ENCODE data around the gene PDE6H.

The PDE6H gene

DNA sequence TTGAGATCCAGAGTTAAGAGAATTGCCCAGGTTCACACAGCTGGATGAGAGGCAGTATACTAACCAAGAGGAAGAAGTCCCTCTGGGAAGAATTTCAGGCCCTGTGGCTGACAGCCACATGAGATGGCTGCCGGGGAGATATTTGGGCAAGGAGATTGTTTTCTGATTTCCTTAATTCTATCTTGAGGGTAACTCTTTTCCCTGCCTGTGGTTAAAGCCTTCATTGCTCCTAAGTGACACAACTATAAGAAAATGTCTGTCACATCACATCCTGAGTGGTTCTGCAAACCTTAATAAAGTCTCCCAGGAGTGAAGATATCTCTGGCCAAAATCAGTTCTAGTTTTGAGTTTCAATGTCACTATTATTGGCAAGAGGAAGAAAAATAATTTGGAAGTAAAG is 21.0 kb upstream of the PDE6H start:
- DNase-seq (ENCODE audit: low read depth, low spot score), result no peak

DNA sequence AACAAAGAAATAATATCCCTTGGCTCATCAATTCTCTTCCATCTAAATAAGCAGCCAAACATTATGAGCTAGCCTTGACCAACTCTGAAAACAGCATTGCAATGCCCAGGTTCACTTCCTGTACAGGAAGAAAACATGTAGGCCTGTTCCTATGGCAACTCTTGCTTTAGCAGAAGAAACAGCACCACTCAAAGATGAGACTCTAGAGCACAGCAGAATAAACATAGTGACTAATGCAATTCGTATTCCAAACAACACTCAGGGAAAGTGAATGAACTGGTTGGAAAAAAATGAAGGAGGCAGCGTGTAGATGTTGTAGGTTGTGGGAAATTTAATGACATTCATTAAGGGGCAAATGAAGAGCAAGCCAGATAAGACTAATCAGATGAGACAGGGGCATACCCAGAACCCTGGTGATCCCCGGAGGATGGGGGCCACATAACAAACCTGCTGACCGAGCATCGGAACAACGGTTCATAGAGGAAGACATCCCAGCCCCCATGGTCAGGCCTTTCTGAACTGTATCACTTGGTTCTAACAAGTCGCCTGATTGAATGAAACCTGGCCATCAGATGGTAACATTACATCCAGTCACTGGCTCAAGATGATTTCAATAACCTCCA is 20.4 kb upstream of the PDE6H start:
- DNase-seq (ENCODE audit: low read depth, low spot score), result peak; percentile 72

DNA sequence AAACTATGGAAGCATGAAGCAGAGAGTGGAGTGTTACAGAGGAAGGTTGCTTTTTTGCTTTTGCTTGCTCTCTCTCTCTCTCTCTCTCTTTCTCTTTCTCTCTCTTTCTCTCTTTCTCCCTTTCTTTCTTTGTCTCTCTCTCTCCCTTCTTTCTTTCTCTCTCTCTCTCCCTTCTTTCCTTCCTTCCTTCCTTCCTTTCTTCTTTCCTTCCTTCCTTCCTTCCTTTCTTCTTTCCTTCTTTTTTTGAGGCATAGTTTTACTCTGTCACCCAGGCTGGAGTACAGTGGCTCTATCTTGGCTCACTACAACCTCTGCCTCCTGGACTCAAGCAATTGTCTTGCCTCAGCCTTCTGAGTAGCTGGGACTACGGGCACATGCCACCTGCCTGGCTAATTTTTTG is 19.1 kb upstream of the PDE6H start:
- DNase-seq (ENCODE audit: low read depth, low spot score), result no peak

- DNase-seq (ENCODE audit: low read depth, low spot score), result no peak
These were observed 18.6 kb upstream of the PDE6H start for GRCh38 chr12:14954269-14954668.

- DNase-seq (ENCODE audit: low read depth, low spot score), result no peak
These were observed 16.6 kb upstream of the PDE6H start for GRCh38 chr12:14956024-14956891.

- DNase-seq (ENCODE audit: low read depth, low spot score), result no peak
These were observed 15.9 kb upstream of the PDE6H start for GRCh38 chr12:14956905-14957304.

DNA sequence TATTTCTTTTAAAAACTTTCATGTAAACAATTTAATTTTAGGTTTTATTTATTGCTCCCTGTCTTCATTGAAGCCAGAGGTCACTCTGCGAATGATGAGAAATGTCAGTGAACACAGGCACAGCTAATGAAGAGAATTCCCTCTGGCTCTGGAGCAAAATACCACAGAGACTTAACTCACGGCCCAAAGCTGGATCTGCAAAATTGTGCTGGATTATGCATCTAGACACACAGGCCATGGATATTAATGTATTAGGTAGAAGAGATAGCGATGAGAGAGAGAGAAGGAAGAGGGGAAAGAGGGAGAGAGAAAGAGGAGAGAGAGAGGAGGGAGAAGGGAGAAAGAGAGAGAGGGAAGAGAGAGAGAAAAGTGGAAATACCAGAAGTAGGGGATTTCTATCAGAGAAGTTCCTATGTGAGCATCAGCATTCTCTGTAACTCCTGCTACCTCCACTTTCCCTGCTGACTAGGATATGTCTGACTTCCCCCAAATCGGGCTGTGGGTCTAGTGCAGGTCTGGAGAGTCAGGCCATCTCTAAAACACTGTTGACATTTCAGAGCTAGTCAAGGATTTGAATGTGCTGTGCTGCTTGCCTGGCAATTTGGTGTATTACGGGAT is 15.2 kb upstream of the PDE6H start:
- DNase-seq (ENCODE audit: low read depth, low spot score), result no peak

DNA sequence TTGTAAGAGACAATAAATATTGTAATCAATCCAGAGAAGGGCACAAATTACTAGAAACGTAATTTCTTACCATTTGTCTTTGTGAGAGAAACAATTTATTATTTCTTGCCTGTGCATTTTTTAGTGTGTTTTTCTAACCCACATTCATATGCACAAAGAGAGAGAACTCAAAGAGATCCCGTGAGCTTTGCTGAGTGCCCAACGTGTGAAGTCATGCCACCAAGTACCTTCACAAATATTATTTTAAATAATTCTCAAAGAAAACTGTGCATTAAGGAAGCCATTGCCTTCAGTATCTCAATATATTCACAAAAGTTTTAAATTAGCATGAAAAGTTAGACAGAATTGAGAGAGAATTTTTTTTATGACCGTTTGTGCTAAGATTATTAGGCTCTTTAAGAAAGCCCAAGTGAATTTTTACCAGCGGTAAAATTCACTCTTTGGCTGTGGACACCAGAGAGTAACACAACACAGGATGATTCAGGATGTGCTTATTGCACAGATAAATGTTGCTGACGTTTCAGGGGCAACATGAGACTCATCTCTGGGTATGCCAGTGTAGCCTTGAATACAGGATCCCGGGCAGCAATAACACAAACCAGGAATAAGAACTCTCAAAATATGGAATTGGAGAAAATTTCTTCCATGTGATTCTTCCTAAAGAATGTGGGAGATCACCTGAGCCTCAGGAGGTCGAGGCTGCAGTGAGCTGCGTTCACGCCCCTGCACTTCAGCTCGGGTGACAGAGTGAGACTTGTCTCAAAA is 14.3 kb upstream of the PDE6H start:
- no peak for DNase-seq (ENCODE audit: low read depth, low spot score)

DNA sequence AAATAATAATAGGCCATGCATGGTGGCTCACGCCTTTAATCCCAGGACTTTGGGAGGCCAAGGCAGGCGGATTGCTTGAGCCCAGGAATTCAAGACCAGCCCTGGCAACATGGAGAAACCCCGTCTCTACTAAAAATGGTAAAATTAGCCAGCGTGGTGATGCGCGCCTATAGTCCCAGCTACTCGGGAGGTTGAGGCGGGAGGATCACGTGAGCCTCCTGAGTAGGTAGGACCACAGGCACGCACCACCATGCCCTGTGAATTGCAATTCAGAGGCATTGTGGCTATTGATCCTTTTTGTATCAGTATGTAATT is 13.8 kb upstream of the PDE6H start:
- DNase-seq (ENCODE audit: low read depth, low spot score), result no peak

- DNase-seq (ENCODE audit: low read depth, low spot score), result no peak
These were observed 13.4 kb upstream of the PDE6H start for GRCh38 chr12:14959463-14959862.

DNA sequence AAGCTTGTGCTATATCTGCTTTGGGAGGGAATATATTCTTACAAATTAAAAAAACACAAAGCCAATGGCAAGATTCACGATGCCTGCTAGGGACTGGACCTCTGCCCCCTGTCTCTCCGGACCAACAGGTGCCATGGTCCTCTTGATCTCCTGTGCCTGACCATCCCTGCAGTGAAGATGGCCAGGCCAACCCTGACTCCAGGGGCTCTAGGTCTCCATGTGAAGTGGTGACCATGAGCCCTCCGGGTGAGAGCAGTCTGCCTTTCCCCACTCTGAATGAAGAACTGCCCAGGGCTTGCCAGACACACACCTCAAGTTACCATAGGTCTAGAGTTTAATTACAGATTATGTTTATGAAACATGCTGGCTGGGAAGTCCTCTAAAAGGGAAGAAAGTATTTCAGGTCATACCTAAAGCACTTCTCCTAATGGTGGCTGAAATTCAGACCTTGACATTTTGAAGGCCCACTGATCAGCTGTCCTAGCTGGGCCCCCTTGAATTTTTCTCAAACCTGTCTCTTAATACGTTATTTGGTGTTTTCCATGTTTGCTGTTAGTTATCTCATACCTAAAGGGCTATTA is 12.8 kb upstream of the PDE6H start:
- no peak for DNase-seq (ENCODE audit: low read depth, low spot score)

GRCh38 chr12:14960548-14961465 is 12.0 kb upstream of the PDE6H start:
- DNase-seq (ENCODE audit: low read depth, low spot score), result no peak

DNA sequence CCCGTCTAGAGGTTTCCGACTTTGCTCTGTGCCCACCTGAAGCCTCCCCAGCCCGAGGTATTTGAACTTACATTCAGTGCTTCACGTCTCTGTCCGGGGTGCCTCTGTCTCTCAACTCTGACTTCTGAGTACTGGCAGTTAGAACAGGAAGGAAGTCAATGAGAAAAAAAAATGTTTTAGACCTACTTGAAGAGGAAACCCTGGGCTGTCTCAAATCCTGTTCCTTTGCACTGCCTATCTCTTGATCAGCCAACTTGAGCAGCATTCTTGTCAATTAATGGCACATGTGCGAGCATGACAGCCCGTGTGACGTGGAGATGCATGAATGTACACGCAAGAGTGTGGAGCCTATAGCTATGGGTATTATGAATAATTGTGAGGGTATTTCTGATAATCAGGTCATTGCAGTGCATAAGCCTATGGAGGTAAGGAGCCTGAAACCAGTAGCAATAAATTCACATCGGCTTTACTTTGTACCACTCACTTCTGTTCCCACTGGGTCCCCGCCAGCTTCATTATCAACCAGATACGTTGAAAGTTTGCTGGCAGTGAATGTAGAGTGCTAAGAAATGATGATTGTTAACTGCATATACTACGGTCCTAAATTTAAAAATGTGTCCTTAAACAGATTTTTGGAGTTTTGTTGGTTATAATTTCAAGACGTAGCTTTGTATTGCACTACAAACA is 11.2 kb upstream of the PDE6H start, which contains the start of gene ARHGDIB:
Gene ARHGDIB (minus strand): TSS at position 136 of the 687 bp plus-strand sequence. CDS start 10,889 bp downstream, outside the sequence.
- DNase-seq (ENCODE audit: low read depth, low spot score), result no peak

DNA sequence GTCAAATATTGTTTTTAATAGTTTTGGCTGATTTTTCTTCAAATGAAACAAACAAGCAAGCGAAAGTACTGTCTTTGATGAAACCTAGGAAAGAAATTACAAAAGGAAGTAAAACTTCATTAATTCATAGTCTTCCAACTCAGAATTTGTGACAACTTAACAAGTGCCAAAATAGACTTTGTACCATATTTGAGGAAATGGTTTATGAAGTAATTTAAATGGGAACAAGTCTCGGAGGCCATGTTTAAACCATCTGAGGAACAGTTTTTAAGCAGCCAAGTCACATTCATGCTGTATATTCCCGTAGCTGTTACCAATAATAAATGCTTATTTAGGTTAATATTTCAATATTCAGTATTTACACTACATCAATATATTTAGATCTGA is 10.7 kb upstream of the PDE6H start:
- DNase-seq (ENCODE audit: low read depth, low spot score), result no peak

GRCh38 chr12:14962797-14963196 is 10.0 kb upstream of the PDE6H start:
- no peak for DNase-seq (ENCODE audit: low read depth, low spot score)

DNA sequence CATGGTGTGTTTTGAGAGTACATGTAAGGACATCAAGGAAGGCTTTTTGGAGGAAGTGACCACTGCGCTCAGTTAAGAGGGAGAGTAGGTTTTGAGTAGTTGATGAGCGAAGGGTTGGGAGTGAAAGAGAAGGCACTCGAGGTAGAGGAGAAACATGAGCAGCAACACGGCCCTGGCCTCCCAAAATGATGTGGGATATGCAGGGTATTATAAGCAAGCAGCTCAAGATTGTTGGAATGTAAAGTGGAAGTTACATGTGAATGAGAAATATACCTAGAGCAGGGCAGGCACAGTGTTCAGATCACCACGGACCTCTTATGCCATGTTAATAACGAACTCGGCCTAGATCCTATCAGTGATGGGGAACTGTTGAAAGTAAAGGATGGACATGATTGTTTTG is 9.3 kb upstream of the PDE6H start:
- DNase-seq (ENCODE audit: low read depth, low spot score), result no peak

DNA sequence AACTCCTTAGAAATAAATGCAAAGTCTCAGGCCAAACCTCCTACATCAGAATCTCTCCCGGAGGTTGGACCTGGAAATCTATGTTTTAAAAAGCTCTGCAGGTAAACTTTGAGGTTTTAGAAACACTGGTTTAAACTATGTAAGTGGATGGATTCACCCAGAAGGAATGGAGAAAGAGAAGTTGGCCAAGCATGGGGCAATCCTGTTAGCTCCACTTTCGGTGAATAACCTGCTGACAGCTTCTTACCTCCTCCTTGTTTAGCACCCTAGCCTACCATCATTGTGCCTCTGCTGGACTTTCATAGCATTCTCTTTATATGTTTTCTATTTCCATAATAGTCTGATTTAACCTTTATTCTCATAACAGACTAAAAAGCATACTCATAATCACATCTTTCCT is 8.4 kb upstream of the PDE6H start:
- DNase-seq (ENCODE audit: low read depth, low spot score), result no peak

DNA sequence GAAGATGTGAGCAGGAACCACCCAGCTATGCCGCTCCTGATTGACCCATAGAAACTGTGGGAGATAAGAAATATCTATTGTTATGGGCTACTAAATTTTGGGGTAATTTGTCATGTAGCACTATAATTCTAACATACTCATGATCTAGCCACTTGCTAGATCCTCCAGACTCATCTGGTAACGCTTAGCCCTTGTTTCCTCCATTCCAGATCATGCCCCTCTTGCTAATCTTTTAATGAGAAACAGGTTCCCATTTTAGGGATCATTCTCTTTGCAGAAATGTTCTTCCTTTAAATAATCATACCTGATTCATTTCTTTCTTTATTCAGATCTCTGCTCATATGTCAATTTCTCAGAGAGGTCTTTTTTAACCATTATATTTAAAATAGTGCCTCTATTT is 7.6 kb upstream of the PDE6H start:
- DNase-seq (ENCODE audit: low read depth, low spot score), result no peak

GRCh38 chr12:14968478-14968877 is 4.4 kb upstream of the PDE6H start:
- no peak for DNase-seq (ENCODE audit: low read depth, low spot score)

- no peak for DNase-seq (ENCODE audit: low read depth, low spot score)
These were observed 2.4 kb upstream of the PDE6H start for GRCh38 chr12:14970473-14970872.

Measured in smooth muscle cell of the brain vasculature (primary cell).